GM18861 (cell line): Measurements from ENCODE around the gene WNK1.
"Not testable (repeated sequence)": the region's sequence is repeated elsewhere in the genome, so short reads cannot be mapped to it uniquely, and the experiment has no call there.

Experiments used
- ATAC-seq: cut with Tn5 transposase; IDR thresholded peaks from one replicate; pipeline ENCODE4 v1.9.1; 2021; ENCODE audit not compliant: unreplicated experiment

The WNK1 gene

DNA sequence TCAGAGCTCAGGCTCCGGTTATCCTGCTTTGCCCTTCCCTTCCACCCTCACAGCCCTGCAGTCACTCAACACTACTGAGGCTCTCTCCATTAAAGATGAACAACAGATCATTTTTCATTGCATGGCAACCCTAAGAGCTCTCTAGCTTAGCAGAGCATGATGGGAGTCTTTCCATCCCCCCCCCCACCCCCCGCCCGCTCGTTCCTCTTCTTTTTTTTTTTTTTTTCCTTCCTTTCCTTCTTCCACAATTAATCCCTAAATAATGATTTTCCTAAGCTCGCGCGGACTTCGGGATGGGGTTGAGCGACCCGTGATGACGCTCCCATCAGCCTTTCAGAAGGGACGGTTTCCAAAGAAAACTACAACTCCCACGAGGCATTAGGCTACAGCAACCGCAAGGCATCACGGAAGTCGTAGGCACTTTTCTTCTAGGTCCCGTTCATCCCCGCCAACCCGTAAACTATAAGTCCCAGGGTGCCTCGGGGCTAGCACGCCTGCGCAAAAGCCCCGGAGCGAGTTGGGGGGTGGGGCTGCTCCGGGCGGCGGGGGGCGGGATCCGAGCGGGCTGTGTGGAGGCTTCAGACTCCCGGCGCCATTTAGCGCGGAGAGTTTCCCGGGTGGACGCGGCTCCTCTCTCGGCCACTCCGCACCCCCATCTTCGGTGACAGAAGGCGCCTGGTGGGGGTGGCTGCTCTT is at the start of gene WNK1:
WNK1 (plus strand) TSS at position 581 of the 696 bp plus-strand sequence. CDS start 987 bp downstream, outside the sequence.
- peak; percentile 39 for ATAC-seq

DNA sequence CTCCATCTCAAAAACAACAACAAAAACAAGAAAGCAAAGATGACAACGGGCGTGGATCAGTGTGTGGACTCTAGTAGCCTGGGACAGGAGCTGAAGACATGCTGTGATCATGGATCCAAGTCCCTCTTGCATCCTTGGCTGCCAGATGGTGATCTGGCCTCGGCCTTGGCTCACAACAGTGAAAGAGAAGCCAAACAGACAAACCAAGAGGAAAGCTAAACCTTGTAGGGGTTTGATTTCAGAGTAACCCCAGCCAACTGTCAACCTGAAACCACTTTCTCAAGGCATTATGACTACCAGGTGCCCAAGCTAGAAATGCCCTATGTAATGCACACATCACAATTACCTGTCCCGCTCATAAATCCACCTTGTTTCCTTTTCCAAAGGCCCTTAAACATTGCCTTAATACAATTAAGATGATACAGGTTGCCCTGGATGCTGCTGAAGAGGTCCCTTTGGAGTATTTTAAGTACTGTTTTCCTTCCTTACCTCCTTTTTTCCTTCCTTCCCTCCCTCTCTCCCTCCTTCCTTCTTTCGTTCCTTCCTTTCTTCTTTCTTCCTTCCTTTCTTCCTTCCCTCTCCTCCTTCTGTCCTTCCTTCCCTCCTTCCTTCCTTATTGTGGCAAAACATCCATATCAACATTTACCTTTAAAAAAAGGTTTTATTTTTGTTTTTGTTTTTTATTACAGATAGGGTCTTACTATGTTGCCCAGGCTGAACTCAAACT is 47.7 kb upstream of the WNK1 start:
- ATAC-seq, result no peak

DNA sequence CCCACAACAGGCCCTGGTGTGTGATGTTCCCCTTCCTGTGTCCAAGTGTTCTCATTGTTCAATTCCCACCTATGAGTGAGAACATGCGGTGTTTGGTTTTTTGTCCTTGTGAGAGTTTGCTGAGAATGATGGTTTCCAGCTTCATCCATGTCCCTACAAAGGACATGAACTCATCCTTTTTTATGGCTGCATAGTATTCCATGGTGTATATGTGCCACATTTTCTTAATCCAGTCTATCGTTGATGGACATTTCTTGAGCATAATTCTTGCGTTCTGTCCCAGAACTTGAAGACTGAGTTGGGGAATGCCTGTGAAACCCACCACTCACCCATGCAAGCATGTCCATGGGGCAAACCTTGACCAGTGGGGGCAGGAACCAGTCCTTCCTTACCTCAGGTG is 44.3 kb upstream of the WNK1 start:
- not testable (repeated sequence) for ATAC-seq

GRCh38 chr12:709455-710020 is 42.8 kb upstream of the WNK1 start:
- ATAC-seq, result no peak

DNA sequence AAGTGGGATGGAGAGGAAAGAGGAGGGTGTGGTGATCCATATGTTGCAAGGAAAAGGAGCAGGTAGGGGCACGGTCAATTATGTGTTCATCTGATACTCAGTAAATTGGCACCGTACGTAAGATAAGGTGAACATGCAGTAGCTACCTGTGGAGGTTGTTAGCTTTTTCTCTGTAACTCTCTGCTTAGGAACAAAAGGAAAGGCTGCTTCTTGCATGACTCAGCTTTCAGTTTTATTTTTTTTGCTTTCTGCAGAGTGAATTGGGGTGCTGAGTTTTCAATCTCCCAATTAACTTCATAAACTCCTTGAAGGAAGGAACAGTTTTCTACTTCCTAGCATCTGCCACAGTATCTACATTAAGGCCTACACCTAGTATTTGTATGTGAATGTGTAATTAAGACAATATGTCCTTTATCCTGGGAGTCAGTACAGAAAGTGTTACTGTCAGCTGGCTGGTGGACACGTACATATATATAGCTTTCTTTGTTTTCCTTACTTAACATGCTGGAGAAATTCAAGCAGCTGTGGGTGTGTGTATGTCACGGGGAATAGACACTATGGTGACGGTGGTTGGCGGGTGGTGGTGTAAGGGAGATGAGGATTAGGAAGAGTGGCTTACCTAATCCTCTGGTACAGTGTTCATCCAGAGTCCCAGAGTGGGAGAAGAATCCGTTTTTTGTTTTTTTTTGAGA is 40.1 kb upstream of the WNK1 start:
- ATAC-seq, result no peak

GRCh38 chr12:713281-713875 is 39.0 kb upstream of the WNK1 start:
- ATAC-seq, result no peak

DNA sequence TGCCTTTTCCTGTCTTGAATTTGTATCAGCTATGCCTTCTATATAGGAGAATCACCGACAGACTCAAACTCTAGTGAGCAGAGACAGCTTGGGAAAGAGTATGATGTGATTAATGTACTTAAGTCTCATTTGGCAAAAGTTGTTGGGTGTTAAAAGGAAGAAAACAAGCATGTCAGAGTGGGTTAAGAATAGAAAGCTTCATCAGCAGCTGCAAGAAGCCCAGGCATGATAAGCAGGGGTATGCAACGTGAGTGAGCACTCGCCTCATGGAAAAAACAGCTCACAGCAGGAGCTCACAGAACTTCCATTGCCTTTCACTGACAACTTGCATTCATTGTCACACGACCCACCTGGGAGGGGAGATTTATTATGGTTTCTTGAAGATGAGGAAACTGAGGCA is 35.9 kb upstream of the WNK1 start:
- no peak for ATAC-seq

- no peak for ATAC-seq
Observed at GRCh38 chr12:718756-719102, 33.6 kb upstream of the WNK1 start.

- ATAC-seq, result no peak
Observed at GRCh38 chr12:720231-720941, 32.0 kb upstream of the WNK1 start.

DNA sequence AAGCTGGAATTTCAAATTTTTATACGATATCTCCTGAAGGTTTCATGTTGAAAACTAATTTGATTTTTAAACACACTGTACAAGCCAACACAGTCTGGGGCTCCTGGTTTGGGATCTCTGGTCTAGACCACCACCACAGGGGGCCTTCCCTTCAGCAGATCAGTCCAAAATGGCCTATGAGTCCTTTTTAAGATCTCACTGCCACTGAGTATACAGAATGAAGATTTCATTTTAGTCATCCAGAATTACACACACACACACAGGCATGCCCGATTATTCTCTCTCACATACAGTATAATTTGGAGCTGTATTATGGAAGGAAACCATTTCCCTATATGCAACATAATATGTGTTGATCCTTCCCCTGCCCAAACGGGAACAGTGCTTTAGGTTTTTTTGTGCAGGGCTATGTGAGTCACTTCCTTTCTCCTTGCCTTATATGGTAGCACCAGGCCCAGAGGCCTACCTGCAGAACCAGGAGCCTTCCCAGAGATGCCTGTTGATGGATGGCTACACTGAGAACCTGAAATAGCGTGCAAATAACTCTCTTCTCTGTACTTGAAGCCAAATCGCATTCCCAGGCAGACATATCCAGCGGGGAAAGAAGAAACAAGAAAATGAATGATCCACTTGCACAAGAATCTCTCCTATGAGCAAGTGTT is 28.1 kb upstream of the WNK1 start:
- ATAC-seq, result no peak

DNA sequence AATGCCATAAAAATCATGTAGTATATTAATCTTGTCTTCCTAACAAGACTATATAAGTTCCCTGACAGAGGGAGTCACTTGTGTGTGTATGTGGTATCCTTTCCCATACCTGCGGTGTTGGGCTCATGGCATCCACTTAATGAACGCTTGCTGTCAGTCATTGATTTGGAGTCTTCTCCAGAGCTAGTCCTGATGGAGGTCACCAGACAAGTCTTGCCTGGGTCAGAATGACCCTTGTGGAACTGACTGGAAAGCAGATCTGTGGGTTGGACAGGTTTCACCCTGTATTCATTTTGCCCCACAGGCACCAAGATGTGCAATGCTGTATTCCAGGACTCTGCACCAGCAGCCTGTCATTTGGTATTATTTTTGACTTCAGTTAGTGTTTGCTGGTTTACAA is 27.3 kb upstream of the WNK1 start:
- ATAC-seq, result no peak

DNA sequence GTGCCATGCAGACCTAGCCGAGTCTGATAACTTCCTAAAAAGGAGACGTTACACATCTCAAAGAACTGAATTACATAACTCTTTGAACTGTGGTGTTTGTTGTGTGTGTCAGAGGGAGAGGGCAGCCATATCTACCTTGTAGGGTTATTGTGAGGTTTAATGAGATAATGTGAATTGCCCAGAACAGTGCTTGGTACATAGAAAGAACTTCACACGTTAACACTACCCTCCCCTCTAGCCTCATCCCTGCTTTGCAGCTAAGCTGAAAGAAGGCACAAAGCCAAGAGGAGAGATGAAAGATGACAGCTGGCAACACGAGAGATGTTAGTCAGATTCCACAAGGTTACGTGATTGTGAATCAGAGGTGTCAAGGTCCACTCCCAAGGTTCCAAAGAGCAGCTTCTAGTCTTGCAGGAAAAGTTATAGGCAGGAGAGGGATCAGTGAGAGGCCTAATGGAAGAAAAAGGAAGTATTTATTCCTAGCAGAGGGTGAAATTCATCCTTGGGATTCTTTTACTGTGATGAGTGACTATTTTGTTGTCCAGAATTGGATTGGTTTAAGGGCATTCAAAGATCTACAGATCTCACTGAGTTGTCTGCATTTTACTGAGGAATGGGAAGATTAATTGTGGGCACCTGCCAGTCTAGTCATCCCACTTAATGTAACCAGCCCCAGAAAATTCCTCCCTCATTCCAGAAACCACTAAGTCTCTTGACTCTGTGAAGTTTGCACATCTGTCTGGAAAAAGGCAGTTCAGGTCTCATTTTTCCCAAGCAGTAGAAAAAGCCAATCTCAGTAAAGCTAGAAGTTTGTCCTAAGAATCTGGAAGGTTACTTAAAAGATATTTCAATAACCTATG is 25.9 kb upstream of the WNK1 start:
- no peak for ATAC-seq

GRCh38 chr12:727321-727720 is 25.1 kb upstream of the WNK1 start:
- ATAC-seq, result no peak

GRCh38 chr12:728781-729180 is 23.6 kb upstream of the WNK1 start:
- ATAC-seq, result no peak

DNA sequence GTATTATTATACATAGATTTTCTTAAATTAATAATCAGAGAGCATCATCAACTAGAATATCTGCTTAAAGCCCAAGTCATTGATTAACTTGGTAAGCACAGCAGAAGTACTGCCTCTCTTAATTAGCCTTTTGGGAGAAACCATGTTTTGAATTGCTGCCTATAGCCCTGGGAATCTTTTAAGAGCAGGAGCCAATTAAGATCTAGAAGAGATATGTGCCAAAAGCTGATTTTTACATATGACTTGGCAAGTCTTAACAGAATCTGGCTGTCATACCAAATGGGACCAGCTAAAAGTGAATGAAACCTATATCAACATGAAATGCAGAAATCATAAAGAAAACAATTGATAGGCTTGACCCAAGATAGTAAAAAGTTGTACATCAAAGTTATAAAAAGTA is 23.2 kb upstream of the WNK1 start:
- ATAC-seq, result no peak

DNA sequence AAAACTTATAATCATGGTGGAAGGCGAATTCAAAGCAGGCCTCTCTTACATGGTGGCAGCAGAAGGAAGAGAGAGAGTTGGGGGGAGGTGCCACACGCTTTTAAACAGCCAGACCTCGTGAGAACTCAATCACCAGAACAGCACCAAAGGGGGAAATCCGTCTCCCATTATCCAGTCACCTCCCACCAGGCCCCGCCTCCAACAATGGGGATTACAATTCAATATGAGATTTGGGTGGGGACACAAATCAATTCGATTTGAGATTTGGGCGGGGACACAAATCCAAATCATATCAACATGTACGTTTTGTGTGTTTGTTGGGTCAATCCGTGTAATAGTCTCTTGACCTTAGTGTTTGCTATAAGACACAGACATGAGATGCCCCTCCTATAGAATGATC is 21.8 kb upstream of the WNK1 start:
- no peak for ATAC-seq

GRCh38 chr12:737122-737739 is 15.1 kb upstream of the WNK1 start:
- no peak for ATAC-seq

- no peak for ATAC-seq
Observed at GRCh38 chr12:738712-739111, 13.7 kb upstream of the WNK1 start.

GRCh38 chr12:739349-739748 is 13.0 kb upstream of the WNK1 start:
- no peak for ATAC-seq
